ENCODE data around the gene MARVELD2.
"Not testable (repeated sequence)": the region's sequence is repeated elsewhere in the genome, so short reads cannot be mapped to it uniquely, and the experiment has no call there.

Gene MARVELD2

GRCh38 chr5:69467442-69468225 is 52.7 kb downstream of the MARVELD2 start:
- DNase-seq (ENCODE audit: low read depth): no peak
- TF ChIP-seq CTCF (IDR thresholded peaks at IDR 0.05; ENCODE audit: low read depth, low read length, missing control alignments): no peak
- H3K4me3 ChIP-seq (ENCODE audit: low read depth, low read length): no peak overlapping the region
- in situ Hi-C loops (cut with HindIII; ENCODE audit: low sequenced_read_pairs): no loop called here

GRCh38 chr5:69468631-69469030 is 53.7 kb downstream of the MARVELD2 start:
- in situ Hi-C loops (cut with HindIII; ENCODE audit: low sequenced_read_pairs): no loop called here

GRCh38 chr5:69471516-69471915 is 56.6 kb downstream of the MARVELD2 start:
- in situ Hi-C loops (cut with HindIII; ENCODE audit: low sequenced_read_pairs); H3K4me3 ChIP-seq (ENCODE audit: low read depth, low read length); DNase-seq (ENCODE audit: low read depth): not testable (repeated sequence)

More at GRCh38 chr5:69468631-69469030, 53.7 kb downstream of the MARVELD2 start:
- H3K4me3 ChIP-seq (ENCODE audit: low read depth, low read length): no peak overlapping the region
- DNase-seq (ENCODE audit: low read depth): no peak
- no peak for TF ChIP-seq CTCF (IDR thresholded peaks at IDR 0.05; ENCODE audit: low read depth, low read length, missing control alignments)

GRCh38 chr5:69472535-69473143 is 57.7 kb downstream of the MARVELD2 start:
- H3K4me3 ChIP-seq (ENCODE audit: low read depth, low read length); DNase-seq (ENCODE audit: low read depth); in situ Hi-C loops (cut with HindIII; ENCODE audit: low sequenced_read_pairs): not testable (repeated sequence)

GRCh38 chr5:69477170-69477569 is 62.3 kb downstream of the MARVELD2 start:
- no peak for TF ChIP-seq CTCF (IDR thresholded peaks at IDR 0.05; ENCODE audit: low read depth, low read length, missing control alignments)
- H3K4me3 ChIP-seq (ENCODE audit: low read depth, low read length): no peak overlapping the region
- in situ Hi-C loops (cut with HindIII; ENCODE audit: low sequenced_read_pairs): no loop called here
- DNase-seq (ENCODE audit: low read depth): no peak

GRCh38 chr5:69478296-69478695 is 63.4 kb downstream of the MARVELD2 start:
- H3K4me3 ChIP-seq (ENCODE audit: low read depth, low read length); DNase-seq (ENCODE audit: low read depth); in situ Hi-C loops (cut with HindIII; ENCODE audit: low sequenced_read_pairs): not testable (repeated sequence)

GRCh38 chr5:69484891-69485290 is 70.0 kb downstream of the MARVELD2 start:
- in situ Hi-C loops (cut with HindIII; ENCODE audit: low sequenced_read_pairs): no loop called here
- DNase-seq (ENCODE audit: low read depth): no peak
- no peak for TF ChIP-seq CTCF (IDR thresholded peaks at IDR 0.05; ENCODE audit: low read depth, low read length, missing control alignments)
- no peak overlapping the region for H3K4me3 ChIP-seq (ENCODE audit: low read depth, low read length)

- H3K4me3 ChIP-seq (ENCODE audit: low read depth, low read length): no peak overlapping the region
- in situ Hi-C loops (cut with HindIII; ENCODE audit: low sequenced_read_pairs): no loop called here
- no peak for DNase-seq (ENCODE audit: low read depth)
- no peak for TF ChIP-seq CTCF (IDR thresholded peaks at IDR 0.05; ENCODE audit: low read depth, low read length, missing control alignments)
These were observed 70.6 kb downstream of the MARVELD2 start for GRCh38 chr5:69485471-69485870.
